K562 (cell line): ENCODE data around the gene CXCR2. TPM values are rescaled to one million over a fixed set of nuclear protein-coding genes. Genes with fewer than 3 reads are reported as not detected.
A peak's percentile ranks its signal among the peaks of the same experiment; 100 is the strongest.

Experiments
- ATAC-seq: fragments of 200-7000 bp; cut with Tn5 transposase; 3 replicates; pipeline ENCODE4 v1.9.1; 2020; ENCODE audit warnings: moderate library complexity
- BruUV-seq: library from RNA; stranded (reverse); fragments of 400-500 nt; replicated peaks from 2 replicates; lab custom pipeline; 2021; lab: Mats Ljungman, UMichigan
- CTCF ChIA-PET: fragments of 300-600 bp; formaldehyde crosslinking; extraction: SDS; loops from one replicate; lab custom pipeline; 2021; ENCODE audit warnings: low intra/inter-chr PET ratio; lab: Yijun Ruan, JAX
- POLR2A ChIA-PET: fragments of 300-600, 350-650 bp; sonication (Branson Sonifier 250); formaldehyde crosslinking; extraction: SDS; loops from one replicate; lab custom pipeline; 2021; ENCODE audit warnings: antibody characterized with exemption, inconsistent platforms; lab: Yijun Ruan, JAX
- DNase-seq, 4 experiments: peaks; one replicate each; pipeline versions ENCODE4 v3.0.0 to v3.0.0-alpha.2; 2011 to 2018; ENCODE audit warnings: low spot score in 3 of 4, mixed read lengths in 3 of 4; ENCODE audit errors: extremely low read depth in 1 of 4
- FAIRE-seq: peaks from 2 replicates; lab custom pipeline; 2011; peaks lifted over from hg19 to GRCh38; lab: Jason Lieb, UNC
- H2AFZ ChIP-seq: 2 replicates; pipeline ENCODE4 v1.6.0; 2011; ENCODE audit warnings: low read depth, low read length, control low read depth, inconsistent platforms
- H3K27ac ChIP-seq: fragments of 200-600 bp; 3 replicates; pipeline ENCODE4 v1.8.0; 2011; ENCODE audit warnings: low read depth, mild to moderate bottlenecking, control low read depth, inconsistent platforms, low read length, moderate library complexity, mixed read lengths; ENCODE audit errors: extremely low read depth
- H3K27me3 ChIP-seq, 2 experiments: fragments of 300-600 bp in 1 of 2; 2 replicates in 1 of 2; 3 replicates in 1 of 2; pipeline versions ENCODE4 v1.6.0 to v1.8.0; 2011; ENCODE audit warnings: inconsistent platforms in 2 of 2, low read length in 2 of 2, mild to moderate bottlenecking in 1 of 2, mixed read lengths in 1 of 2, moderate library complexity in 1 of 2; ENCODE audit not compliant: control insufficient read depth in 2 of 2, insufficient read depth in 2 of 2
- H3K36me3 ChIP-seq: fragments of 300-600 bp; 3 replicates; pipeline ENCODE4 v1.8.0; 2011; ENCODE audit warnings: mild to moderate bottlenecking, low read length, inconsistent platforms; ENCODE audit not compliant: control insufficient read depth, insufficient read depth
- H3K4me1 ChIP-seq, 2 experiments: fragments of 200-600 bp in 1 of 2; replicated peaks in 1 of 2; 2 replicates in 1 of 2; 3 replicates in 1 of 2; pipeline versions ENCODE4 v1.5.1 to v1.8.0; 2011; ENCODE audit warnings: inconsistent platforms in 2 of 2, low read length in 2 of 2, mild to moderate bottlenecking in 1 of 2, mixed read lengths in 1 of 2, moderate library complexity in 1 of 2; ENCODE audit not compliant: control insufficient read depth in 2 of 2, insufficient read depth in 2 of 2
- H3K4me2 ChIP-seq: 2 replicates; pipeline ENCODE4 v1.6.1; 2011; ENCODE audit warnings: low read length, control low read depth, inconsistent platforms, mixed read lengths; ENCODE audit not compliant: insufficient read depth
- H3K4me3 ChIP-seq: fragments of 200-600 bp; sonication (generic), shearing (Covaris generic); 2 replicates; pipeline ENCODE4 v1.5.1; 2016; ENCODE audit warnings: control low read depth, inconsistent platforms
- H3K79me2 ChIP-seq: fragments of 200-600 bp; 3 replicates; pipeline ENCODE4 v1.8.0; 2011; ENCODE audit warnings: low read length, inconsistent platforms; ENCODE audit not compliant: control insufficient read depth, insufficient read depth
- H3K9ac ChIP-seq, 2 experiments: 2 replicates each; pipeline versions ENCODE4 v1.6.0 to v1.6.1; 2011; ENCODE audit warnings: low read depth in 2 of 2, low read length in 2 of 2, control low read depth in 1 of 2, inconsistent platforms in 1 of 2, mild to moderate bottlenecking in 1 of 2, mixed read lengths in 1 of 2; ENCODE audit not compliant: insufficient read depth in 1 of 2
- H3K9me1 ChIP-seq: one replicate; pipeline ENCODE4 v1.6.0; 2011; ENCODE audit warnings: inconsistent platforms, mild to moderate bottlenecking, low read length, moderate library complexity; ENCODE audit not compliant: control insufficient read depth, insufficient read depth
- H3K9me3 ChIP-seq: replicated peaks from 2 replicates; pipeline ENCODE4 v1.5.1; 2011; ENCODE audit warnings: low read depth, low read length, inconsistent platforms; ENCODE audit not compliant: control insufficient read depth, insufficient read depth
- H4K20me1 ChIP-seq: replicated peaks from 2 replicates; pipeline ENCODE4 v1.6.1; 2011; ENCODE audit warnings: low read length, inconsistent platforms, mixed read lengths; ENCODE audit not compliant: control insufficient read depth, insufficient read depth
- FOXM1 ChIP-seq, 2 experiments: fragments of 450-650 bp in 1 of 2; sonication (generic) in 1 of 2; formaldehyde crosslinking in 1 of 2; IDR thresholded peaks; 2 replicates each; pipeline versions ENCODE4 v1.6.1 to v1.9.0; 2017 to 2022; ENCODE audit warnings: low read depth in 2 of 2, mild to moderate bottlenecking in 2 of 2, missing genetic modification reagents in 1 of 2, moderate library complexity in 1 of 2
- NCOR1 ChIP-seq: fragments of 450-650 bp; IDR thresholded peaks from 2 replicates; pipeline ENCODE4 v1.6.1; 2016; ENCODE audit warnings: mild to moderate bottlenecking, moderate library complexity
- STAT5B ChIP-seq: fragments of 250-450 bp; sonication (Bioruptor Pico); IDR thresholded peaks from 2 replicates; pipeline ENCODE4 v1.8.0; 2021; ENCODE audit warnings: mild to moderate bottlenecking, inconsistent platforms
- ZC3H4 ChIP-seq: sonication (generic); formaldehyde crosslinking; IDR thresholded peaks from 2 replicates; pipeline ENCODE4 v1.9.0; 2021; ENCODE audit warnings: missing genetic modification reagents, borderline replicate concordance
- ZNF212 ChIP-seq: fragments of 450-650 bp; formaldehyde crosslinking; IDR thresholded peaks from 2 replicates; pipeline ENCODE4 v1.4.0; 2020; ENCODE audit warnings: mild to moderate bottlenecking
- ZNF316 ChIP-seq: fragments of 450-650 bp; IDR thresholded peaks from 2 replicates; pipeline ENCODE4 v1.6.1; 2016
- ZNF444 ChIP-seq: fragments of 250-450 bp; sonication (Bioruptor Pico); IDR thresholded peaks from 2 replicates; pipeline ENCODE4 v1.4.0; 2020; ENCODE audit warnings: mild to moderate bottlenecking, moderate library complexity
- WGBS: fragments of 100-300 bp; shearing (Covaris generic); methylation state at CpG from one replicate; pipeline ENCODE4 v1.1.6; 2016; ENCODE audit warnings: low coverage, mixed read lengths; ENCODE audit not compliant: insufficient coverage; ENCODE audit errors: missing lambda C conversion rate; 5-methylcytosine and 5-hydroxymethylcytosine counted together
- in situ Hi-C: fragments of 300-500 bp; cut with MboI; formaldehyde crosslinking; loops from 4 replicates; pipeline ENCODE4 v1.15.0; 2018; ENCODE audit warnings: inconsistent platforms, mixed read lengths
- intact Hi-C: fragments of 100-400 bp; cut with micrococcal nuclease; formaldehyde crosslinking; loops from 2 replicates; pipeline ENCODE4 v1.14.2; 2022
- polyA plus RNA-seq, 8 experiments: library from polyadenylated mRNA; depleted of rRNA in 4 of 8; stranded (reverse) in 5 of 8; unstranded in 3 of 8; fragments of >200 nt; fragmentation: Nextera tagmentation in 2 of 8; fragmentation: Illumina TruSeq in 1 of 8; extraction: Ambion mirVana in 2 of 8; extraction: Trizol in 1 of 8; gene quantifications; 2 replicates each; pipeline versions ENCODE4 v1.2.1 to v1.2.3, GENCODE V29; 2011 to 2014; ENCODE audit warnings: inconsistent platforms in 1 of 8, missing spikeins in 1 of 8
- total RNA-seq, 7 experiments: library from RNA; depleted of rRNA in 6 of 7; stranded (reverse); fragments of >200 nt in 6 of 7; fragmentation: Illumina TruSeq in 2 of 7; extraction: Trizol in 2 of 7; gene quantifications; 2 replicates each; pipeline versions ENCODE4 v1.2.1 to v1.2.3, GENCODE V29; 2011 to 2021; ENCODE audit warnings: low replicate concordance in 1 of 7

CXCR2 gene
- total and polyA plus RNA-seq, 9 of the 15 experiments (the other 6 are each of a cell fraction or from before 2014, with no cell fraction given): not detected

GRCh38 chr2:218077464-218078216 lies 48.2 kb upstream of the CXCR2 start:
- Histone ChIP-seq H3K9ac (no peak overlapping the region), H3K27ac (no peak overlapping the region), H3K27me3 (peaks cover 0 to 30% of the 10 kb centered on the region in 2 experiments; a peak in 2 of 5 replicates), H3K4me2 (no peak overlapping the region), H2AFZ (no peak overlapping the region), H3K4me3 (no peak overlapping the region), H4K20me1 (no peaks in the 10 kb centered on the region), H3K9me3 (no peaks in the 10 kb centered on the region), H3K9me1 (no peaks in the 10 kb centered on the region), H3K79me2 (no peaks in the 10 kb centered on the region), H3K4me1 (no peaks in the 10 kb centered on the region), H3K36me3 (no peaks in the 10 kb centered on the region)
- ATAC-seq (no peak), FAIRE-seq (no peak), DNase-seq (no peak)
- 0% methylated on average over 8 of the region's 9 CpGs for WGBS
- no peak for TF ChIP-seq ZNF212 (CRISPR knock-in tag)
- TF ChIP-seq ZC3H4 (CRISPR knock-in tag): no peak
- no peak for TF ChIP-seq FOXM1 (IDR thresholded peaks at IDR 0.05; ENCODE audit: low read depth)
- no peak for TF ChIP-seq FOXM1 (CRISPR knock-in tag; IDR thresholded peaks at IDR 0.05; ENCODE audit: low read depth)
- TF ChIP-seq STAT5B (CRISPR knock-in tag): no peak
- TF ChIP-seq ZNF444 (CRISPR knock-in tag): no peak
- TF ChIP-seq NCOR1: no peak
- TF ChIP-seq ZNF316: peak; percentile 35
- intact Hi-C loops (no loop called here), in situ Hi-C loops (no loop called here)
- no TSS peak for BruUV-seq
- ChIA-PET POLR2A (no interaction called here), CTCF (no interaction called here)
